ENCODE measurements around the gene IFIT3. TPM values are rescaled to one million over a fixed set of nuclear protein-coding genes. Genes with fewer than 3 reads are reported as not detected.
"Not testable (repeated sequence)": the region's sequence is repeated elsewhere in the genome, so short reads cannot be mapped to it uniquely, and the experiment has no call there.

IFIT3 gene
- total and polyA plus RNA-seq, 2 donors (not counting 1 experiment from before 2014, with no cell fraction given), result 33.5 to 62.9 TPM

GRCh38 chr10:89329151-89329550 lies 1.4 kb downstream of the IFIT3 start:
- TF ChIP-seq CTCF (conservative IDR thresholded peaks at IDR 0.05 in 1 of 2, IDR thresholded peaks at IDR 0.05 in 1 of 2; ENCODE audit: low read depth in 1 of 2, low read length in 2 of 2) (no peak), EZH2 (IDR thresholded peaks at IDR 0.05; ENCODE audit: low read length, missing control alignments) (no peak)
- peaks cover 20% of the 10 kb centered on the region for H3K79me2 ChIP-seq (ENCODE audit: control insufficient read depth, insufficient read depth, low read length)
- peak overlapping the region; percentile 85 for H3K4me2 ChIP-seq (ENCODE audit: extremely low read depth, insufficient read depth, low read length)
- no peaks in the 10 kb centered on the region for H4K20me1 ChIP-seq (ENCODE audit: control insufficient read depth, extremely low read depth, insufficient read depth, low read length)
- H3K4me3 ChIP-seq (replicated peaks in 1 of 4; ENCODE audit: control extremely low read depth in 1 of 4, insufficient read depth in 1 of 4, low read depth in 3 of 4, low read length in 4 of 4), result peak overlapping the region in 2 of 4 experiments; percentile 55 to 89
- H3K4me1 ChIP-seq (ENCODE audit: control insufficient read depth, extremely low read depth, insufficient read depth, low read length), result peaks cover 8% of the 10 kb centered on the region
- no peak for DNase-seq (ENCODE audit: low read depth in 2 of 2)
- H3K27me3 ChIP-seq (ENCODE audit: control insufficient read depth, insufficient read depth, low read length), result no peaks in the 10 kb centered on the region
- H3K36me3 ChIP-seq (ENCODE audit: control insufficient read depth, insufficient read depth, low read length), result no peaks in the 10 kb centered on the region
- no peak overlapping the region for H3K27ac ChIP-seq (ENCODE audit: insufficient read depth, low read length)
- H3K9ac ChIP-seq (ENCODE audit: insufficient read depth, low read length), result no peak overlapping the region
- no peaks in the 10 kb centered on the region for H3K9me3 ChIP-seq (ENCODE audit: control insufficient read depth, insufficient read depth, low read depth, low read length)
- H2AFZ ChIP-seq (ENCODE audit: low read length), result no peak overlapping the region

- not testable (repeated sequence) for H3K4me3 ChIP-seq (replicated peaks in 1 of 4; ENCODE audit: control extremely low read depth in 1 of 4, insufficient read depth in 1 of 4, low read depth in 3 of 4, low read length in 4 of 4); H3K4me2 ChIP-seq (ENCODE audit: extremely low read depth, insufficient read depth, low read length); H3K9me3 ChIP-seq (ENCODE audit: control insufficient read depth, insufficient read depth, low read depth, low read length); DNase-seq (ENCODE audit: low read depth in 2 of 2); H2AFZ ChIP-seq (ENCODE audit: low read length); H3K27ac ChIP-seq (ENCODE audit: insufficient read depth, low read length); H3K36me3 ChIP-seq (ENCODE audit: control insufficient read depth, insufficient read depth, low read length); H4K20me1 ChIP-seq (ENCODE audit: control insufficient read depth, extremely low read depth, insufficient read depth, low read length); H3K9ac ChIP-seq (ENCODE audit: insufficient read depth, low read length); H3K4me1 ChIP-seq (ENCODE audit: control insufficient read depth, extremely low read depth, insufficient read depth, low read length); H3K27me3 ChIP-seq (ENCODE audit: control insufficient read depth, insufficient read depth, low read length)
- H3K79me2 ChIP-seq (ENCODE audit: control insufficient read depth, insufficient read depth, low read length), result peaks cover 21% of the 10 kb centered on the region
Observed at GRCh38 chr10:89330014-89330413, 2.2 kb downstream of the IFIT3 start.

- H4K20me1 ChIP-seq (ENCODE audit: control insufficient read depth, extremely low read depth, insufficient read depth, low read length), result no peaks in the 10 kb centered on the region
- H3K36me3 ChIP-seq (ENCODE audit: control insufficient read depth, insufficient read depth, low read length), result no peaks in the 10 kb centered on the region
- H3K9me3 ChIP-seq (ENCODE audit: control insufficient read depth, insufficient read depth, low read depth, low read length), result no peaks in the 10 kb centered on the region
- peak in 1 of 2 donors; percentile 34 for DNase-seq (ENCODE audit: low read depth in 2 of 2)
- no peak overlapping the region for H3K4me2 ChIP-seq (ENCODE audit: extremely low read depth, insufficient read depth, low read length)
- peaks cover 21% of the 10 kb centered on the region for H3K79me2 ChIP-seq (ENCODE audit: control insufficient read depth, insufficient read depth, low read length)
- no peak overlapping the region for H3K4me3 ChIP-seq (replicated peaks in 1 of 4; ENCODE audit: control extremely low read depth in 1 of 4, insufficient read depth in 1 of 4, low read depth in 3 of 4, low read length in 4 of 4)
- no peak for TF ChIP-seq EZH2 (IDR thresholded peaks at IDR 0.05; ENCODE audit: low read length, missing control alignments)
- TF ChIP-seq CTCF (conservative IDR thresholded peaks at IDR 0.05 in 1 of 2, IDR thresholded peaks at IDR 0.05 in 1 of 2; ENCODE audit: low read depth in 1 of 2, low read length in 2 of 2), result no peak
- H2AFZ ChIP-seq (ENCODE audit: low read length), result no peak overlapping the region
- no peak overlapping the region for H3K27ac ChIP-seq (ENCODE audit: insufficient read depth, low read length)
- peaks cover 8% of the 10 kb centered on the region for H3K4me1 ChIP-seq (ENCODE audit: control insufficient read depth, extremely low read depth, insufficient read depth, low read length)
- no peaks in the 10 kb centered on the region for H3K27me3 ChIP-seq (ENCODE audit: control insufficient read depth, insufficient read depth, low read length)
- H3K9ac ChIP-seq (ENCODE audit: insufficient read depth, low read length), result no peak overlapping the region
Observed at GRCh38 chr10:89330537-89331212, 2.9 kb downstream of the IFIT3 start.

GRCh38 chr10:89331487-89332122 lies 3.8 kb downstream of the IFIT3 start:
- not testable (repeated sequence) for H3K9me3 ChIP-seq (ENCODE audit: control insufficient read depth, insufficient read depth, low read depth, low read length); H4K20me1 ChIP-seq (ENCODE audit: control insufficient read depth, extremely low read depth, insufficient read depth, low read length); H3K4me1 ChIP-seq (ENCODE audit: control insufficient read depth, extremely low read depth, insufficient read depth, low read length); H2AFZ ChIP-seq (ENCODE audit: low read length); H3K27me3 ChIP-seq (ENCODE audit: control insufficient read depth, insufficient read depth, low read length); H3K36me3 ChIP-seq (ENCODE audit: control insufficient read depth, insufficient read depth, low read length); DNase-seq (ENCODE audit: low read depth in 2 of 2)
- Histone ChIP-seq H3K79me2 (ENCODE audit: control insufficient read depth, insufficient read depth, low read length) (peaks cover 21% of the 10 kb centered on the region), H3K27ac (ENCODE audit: insufficient read depth, low read length) (peak overlapping the region; percentile 69), H3K4me3 (replicated peaks in 1 of 4; ENCODE audit: control extremely low read depth in 1 of 4, insufficient read depth in 1 of 4, low read depth in 3 of 4, low read length in 4 of 4) (peak overlapping the region in 2 of 4 experiments; percentile 52 to 65), H3K9ac (ENCODE audit: insufficient read depth, low read length) (peak overlapping the region; percentile 16), H3K4me2 (ENCODE audit: extremely low read depth, insufficient read depth, low read length) (peak overlapping the region; percentile 81)

All from fibroblast of lung (primary cell).